Lung (tissue), 12 donors: Measurements from ENCODE around the gene MIPOL1. TPM values are rescaled to one million over a fixed set of nuclear protein-coding genes. Genes with fewer than 3 reads are reported as not detected.

Experiments used
- ATAC-seq: fragments of 200-7000 bp; cut with Tn5 transposase; one replicate; pipeline ENCODE4 v1.9.1; 2020; ENCODE audit warnings: moderate number of reproducible peaks; ENCODE audit not compliant: insufficient read depth, low FRiP score
- DNase-seq, 3 donors: peaks; one replicate each; pipeline ENCODE4 v3.0.0-alpha.2; 2013 to 2017
- H3K27ac ChIP-seq, 2 donors: one replicate each; pipeline ENCODE4 v1.5.1; 2013; ENCODE audit warnings: mild to moderate bottlenecking in 2 of 2, moderate library complexity in 2 of 2, control low read depth in 1 of 2, inconsistent platforms in 1 of 2, low read depth in 1 of 2, low read length in 1 of 2
- H3K27me3 ChIP-seq, 3 donors: one replicate each; pipeline ENCODE4 v1.5.1; 2013; ENCODE audit warnings: low read length in 2 of 3; ENCODE audit not compliant: control insufficient read depth in 3 of 3, insufficient read depth in 3 of 3
- H3K36me3 ChIP-seq, 4 donors: one replicate each; pipeline ENCODE4 v1.5.1; 2013; ENCODE audit warnings: low read length in 4 of 4, mild to moderate bottlenecking in 1 of 4, moderate library complexity in 1 of 4; ENCODE audit not compliant: control insufficient read depth in 4 of 4, insufficient read depth in 4 of 4
- H3K4me1 ChIP-seq, 5 donors: one replicate each; pipeline ENCODE4 v1.5.1; 2013; ENCODE audit warnings: low read length in 5 of 5, mild to moderate bottlenecking in 2 of 5, moderate library complexity in 1 of 5; ENCODE audit not compliant: control insufficient read depth in 5 of 5, insufficient read depth in 5 of 5
- H3K4me3 ChIP-seq: one replicate; pipeline ENCODE4 v1.5.1; 2013; ENCODE audit warnings: mild to moderate bottlenecking, control low read depth, moderate library complexity
- H3K9ac ChIP-seq, 2 donors: one replicate each; pipeline ENCODE4 v1.5.1; 2013; ENCODE audit warnings: low read length in 2 of 2, control low read depth in 1 of 2; ENCODE audit not compliant: insufficient read depth in 1 of 2
- H3K9me3 ChIP-seq, 4 donors: one replicate each; pipeline ENCODE4 v1.5.1; 2013; ENCODE audit warnings: low read length in 3 of 4, mild to moderate bottlenecking in 1 of 4, moderate library complexity in 1 of 4; ENCODE audit not compliant: control insufficient read depth in 4 of 4, insufficient read depth in 3 of 4
- WGBS, 2 donors: extraction: QIAGEN DNeasy Blood & Tissue Kit; methylation state at CpG; one replicate each; pipeline ENCODE4 v1.1.7; 2013; 5-methylcytosine and 5-hydroxymethylcytosine counted together
- polyA plus RNA-seq, 2 donors: library from polyadenylated mRNA; stranded (reverse); fragments of 200-250 nt; gene quantifications; one replicate each; pipeline ENCODE4 v1.2.1, GENCODE V29; 2013
- total RNA-seq, 2 donors: library from RNA; depleted of rRNA in 1 of 2; stranded (reverse); fragments of >200 nt in 1 of 2; gene quantifications; one replicate each; pipeline ENCODE4 v1.2.1, GENCODE V29; 2014 to 2021
- TF ChIP-seq, protein P1 (sequence below): IDR thresholded peaks from 2 replicates; pipeline ENCODE4 v1.5.1; 2012; ENCODE audit warnings: mild to moderate bottlenecking; ENCODE audit errors: control extremely low read depth, extremely low read depth
- donor health status: control.
- donor health status: control.
- donor health status: Bipolar disorder and iron deficiency.
- donor health status: healthy.
- donor health status: DM: yes; HTN: yes; CAD: no.

The MIPOL1 gene
- total and polyA plus RNA-seq, 4 donors, result 2.3 to 49.9 (median 7.0) TPM

GRCh38 chr14:37464192-37464858 is 266.6 kb downstream of the MIPOL1 start:
- Histone ChIP-seq H3K4me1 (peaks cover 0 to 7% (median 0%) of the 10 kb centered on the region in 5 donors), H3K9ac (no peak overlapping the region), H3K4me3 (no peak overlapping the region), H3K27me3 (no peaks in the 10 kb centered on the region), H3K9me3 (peaks cover 0 to 12% (median 0%) of the 10 kb centered on the region in 4 donors), H3K36me3 (no peaks in the 10 kb centered on the region), H3K27ac (no peak overlapping the region)
- DNase-seq (no peak), ATAC-seq (no peak)
- TF ChIP-seq, protein P1, sequence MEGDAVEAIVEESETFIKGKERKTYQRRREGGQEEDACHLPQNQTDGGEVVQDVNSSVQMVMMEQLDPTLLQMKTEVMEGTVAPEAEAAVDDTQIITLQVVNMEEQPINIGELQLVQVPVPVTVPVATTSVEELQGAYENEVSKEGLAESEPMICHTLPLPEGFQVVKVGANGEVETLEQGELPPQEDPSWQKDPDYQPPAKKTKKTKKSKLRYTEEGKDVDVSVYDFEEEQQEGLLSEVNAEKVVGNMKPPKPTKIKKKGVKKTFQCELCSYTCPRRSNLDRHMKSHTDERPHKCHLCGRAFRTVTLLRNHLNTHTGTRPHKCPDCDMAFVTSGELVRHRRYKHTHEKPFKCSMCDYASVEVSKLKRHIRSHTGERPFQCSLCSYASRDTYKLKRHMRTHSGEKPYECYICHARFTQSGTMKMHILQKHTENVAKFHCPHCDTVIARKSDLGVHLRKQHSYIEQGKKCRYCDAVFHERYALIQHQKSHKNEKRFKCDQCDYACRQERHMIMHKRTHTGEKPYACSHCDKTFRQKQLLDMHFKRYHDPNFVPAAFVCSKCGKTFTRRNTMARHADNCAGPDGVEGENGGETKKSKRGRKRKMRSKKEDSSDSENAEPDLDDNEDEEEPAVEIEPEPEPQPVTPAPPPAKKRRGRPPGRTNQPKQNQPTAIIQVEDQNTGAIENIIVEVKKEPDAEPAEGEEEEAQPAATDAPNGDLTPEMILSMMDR, result no peak
- 91 to 93% methylated on average over 3 of the region's 3 CpGs for WGBS, 2 donors

DNA sequence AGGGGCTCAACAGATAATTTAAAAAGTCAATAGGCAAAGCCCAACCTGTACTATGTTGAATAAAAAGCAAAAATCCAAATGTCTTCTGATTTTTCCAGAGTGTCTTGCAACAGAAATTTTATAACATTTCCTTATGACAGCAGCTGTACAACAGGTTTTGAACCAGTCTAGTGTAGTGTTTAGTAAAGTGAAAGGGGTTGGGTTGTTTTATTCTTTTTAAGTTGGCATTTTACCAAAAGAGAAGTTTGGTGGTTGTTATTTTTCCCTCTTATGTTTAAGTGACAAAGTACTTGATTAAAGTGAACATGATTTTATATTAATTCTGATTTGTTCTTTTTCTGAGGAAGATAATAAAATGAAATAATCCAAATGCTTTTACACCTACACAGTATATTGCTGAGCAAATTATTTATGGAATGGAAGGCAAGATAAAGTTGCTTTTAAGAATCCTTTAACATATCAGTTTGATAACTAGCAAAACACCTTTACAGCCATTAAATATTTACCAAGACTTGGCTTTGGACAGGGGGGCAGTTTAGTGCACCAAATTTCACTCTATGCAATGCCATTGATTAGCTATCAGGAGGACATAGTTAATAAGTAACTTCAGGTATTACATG is 268.4 kb downstream of the MIPOL1 start:
- H3K4me3 ChIP-seq, result no peak overlapping the region
- TF ChIP-seq, protein P1, result no peak
- peak in 2 of 3 donors; percentile 44 to 57 for DNase-seq
- H3K9me3 ChIP-seq, result peaks cover 0 to 3% (median 0%) of the 10 kb centered on the region in 4 donors
- H3K9ac ChIP-seq, result no peak overlapping the region
- H3K4me1 ChIP-seq, result peaks cover 0 to 7% (median 0%) of the 10 kb centered on the region in 5 donors
- H3K27ac ChIP-seq, result no peak overlapping the region
- no peaks in the 10 kb centered on the region for H3K27me3 ChIP-seq
- no peaks in the 10 kb centered on the region for H3K36me3 ChIP-seq
- no peak for ATAC-seq

DNA sequence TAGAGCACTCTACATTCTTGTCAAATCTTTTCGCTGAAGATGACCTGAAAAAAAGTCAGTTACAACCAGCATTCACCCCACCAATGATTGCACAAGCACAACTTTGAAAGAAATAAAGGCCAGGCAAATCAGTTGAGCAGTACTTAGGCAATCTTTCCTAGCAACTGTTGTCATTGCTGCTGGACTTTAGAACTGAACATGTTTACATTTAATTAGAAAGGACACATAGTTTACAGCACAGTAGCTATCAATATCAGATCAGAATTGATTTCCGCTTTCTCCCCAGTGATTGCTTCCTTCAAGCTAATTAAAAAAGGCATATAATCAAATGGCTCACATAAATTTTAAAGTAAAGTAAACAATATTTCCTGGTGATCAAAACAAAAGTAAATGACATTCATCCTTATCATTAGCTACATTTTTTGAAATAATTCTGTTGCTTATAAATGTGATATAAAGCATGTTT is 268.9 kb downstream of the MIPOL1 start:
- Histone ChIP-seq H3K27ac (no peak overlapping the region), H3K9ac (no peak overlapping the region), H3K4me3 (no peak overlapping the region), H3K4me1 (peaks cover 0 to 7% (median 0%) of the 10 kb centered on the region in 5 donors), H3K27me3 (no peaks in the 10 kb centered on the region), H3K9me3 (peaks cover 0 to 2% (median 0%) of the 10 kb centered on the region in 4 donors), H3K36me3 (no peaks in the 10 kb centered on the region)
- no peak for ATAC-seq
- 53 to 71% methylated on average over 2 of the region's 2 CpGs for WGBS, 2 donors
- DNase-seq, result peak in 2 of 3 donors; percentile 29 to 52
- TF ChIP-seq, protein P1, result no peak
